SK-N-SH (cell line): ENCODE results near the gene PLD4. TPM values are rescaled to one million over a fixed set of nuclear protein-coding genes. Genes with fewer than 3 reads are reported as not detected.

Experiments used
- CTCF ChIA-PET: fragments of 300-600, 350-600 bp; formaldehyde crosslinking; extraction: SDS; loops from one replicate; lab custom pipeline; 2021; lab: Yijun Ruan, JAX
- POLR2A ChIA-PET: fragments of 350-600 bp; sonication (Branson Sonifier 250); formaldehyde crosslinking; extraction: SDS; loops from one replicate; lab custom pipeline; 2020; ENCODE audit warnings: antibody characterized with exemption, inconsistent platforms; lab: Yijun Ruan, JAX
- DNase-seq: peaks from one replicate; pipeline ENCODE4 v3.0.0; 2012
- H2AFZ ChIP-seq: fragments of 200-600 bp; sonication (generic); 2 replicates; pipeline ENCODE4 v1.8.1; 2016; ENCODE audit warnings: antibody characterized with exemption, mild to moderate bottlenecking, low read depth
- H3F3A ChIP-seq: fragments of 200-600 bp; sonication (generic); replicated peaks from 2 replicates; pipeline ENCODE3; 2016; ENCODE audit warnings: antibody characterized with exemption, mild to moderate bottlenecking; ENCODE audit not compliant: insufficient read depth
- H3K27ac ChIP-seq, 2 experiments: fragments of 200-500 bp in 1 of 2; fragments of 200-600 bp in 1 of 2; sonication (Bioruptor generic) in 1 of 2; sonication (generic), shearing (Covaris generic) in 1 of 2; 2 replicates each; pipeline versions ENCODE4 v1.5.1 to v1.6.1; 2014 to 2016; ENCODE audit warnings: low read depth in 2 of 2, inconsistent platforms in 1 of 2, low read length in 1 of 2, mild to moderate bottlenecking in 1 of 2, mixed read lengths in 1 of 2
- H3K27me3 ChIP-seq: fragments of 200-600 bp; sonication (generic), shearing (Covaris generic); 2 replicates; pipeline ENCODE4 v1.6.1; 2016; ENCODE audit warnings: mixed run types; ENCODE audit not compliant: insufficient read depth
- H3K36me3 ChIP-seq, 2 experiments: fragments of 200-500 bp in 1 of 2; fragments of 200-600 bp in 1 of 2; sonication (Bioruptor generic) in 1 of 2; sonication (generic) in 1 of 2; replicated peaks in 1 of 2; 2 replicates each; pipeline versions ENCODE3 to v1.5.1; 2014 to 2016; ENCODE audit warnings: low read length in 1 of 2, mild to moderate bottlenecking in 1 of 2; ENCODE audit not compliant: insufficient read depth in 2 of 2, control insufficient read depth in 1 of 2
- H3K4me1 ChIP-seq, 2 experiments: fragments of 200-500 bp in 1 of 2; fragments of 200-600 bp in 1 of 2; sonication (Bioruptor generic) in 1 of 2; sonication (generic), shearing (Covaris generic) in 1 of 2; 2 replicates each; pipeline versions ENCODE4 v1.5.1 to v1.6.1; 2014 to 2016; ENCODE audit warnings: low read depth in 1 of 2, low read length in 1 of 2, mixed run types in 1 of 2; ENCODE audit not compliant: insufficient read depth in 2 of 2, control insufficient read depth in 1 of 2
- H3K4me2 ChIP-seq: fragments of 200-600 bp; sonication (generic), shearing (Covaris generic); 2 replicates; pipeline ENCODE4 v1.6.1; 2017; ENCODE audit warnings: mixed run types
- H3K4me3 ChIP-seq, 2 experiments: fragments of 200-500 bp in 1 of 2; fragments of 200-600 bp in 1 of 2; sonication (Bioruptor generic) in 1 of 2; sonication (generic), shearing (Covaris generic) in 1 of 2; 2 replicates each; pipeline versions ENCODE4 v1.5.1 to v1.8.1; 2014 to 2016; ENCODE audit warnings: low read depth in 2 of 2, inconsistent platforms in 1 of 2, low read length in 1 of 2, mild to moderate bottlenecking in 1 of 2, mixed read lengths in 1 of 2, moderate library complexity in 1 of 2
- H3K79me2 ChIP-seq: fragments of 200-600 bp; sonication (generic); 2 replicates; pipeline ENCODE4 v1.8.1; 2017; ENCODE audit warnings: mild to moderate bottlenecking; ENCODE audit not compliant: insufficient read depth
- H3K9ac ChIP-seq: fragments of 200-600 bp; sonication (generic); 2 replicates; pipeline ENCODE4 v1.6.1; 2017; ENCODE audit warnings: mixed run types
- H3K9me2 ChIP-seq: fragments of 200-600 bp; sonication (generic); 2 replicates; pipeline ENCODE4 v1.6.1; 2017; ENCODE audit warnings: mixed run types
- H3K9me3 ChIP-seq: fragments of 200-600 bp; sonication (generic); 2 replicates; pipeline ENCODE4 v1.6.1; 2017; ENCODE audit warnings: mixed run types, mild to moderate bottlenecking, moderate library complexity
- H4K20me1 ChIP-seq: fragments of 200-600 bp; sonication (generic); 2 replicates; pipeline ENCODE4 v1.6.1; 2017; ENCODE audit warnings: mild to moderate bottlenecking, mixed run types; ENCODE audit not compliant: insufficient read depth
- CHD2 ChIP-seq: fragments of 150-350 bp; IDR thresholded peaks from 2 replicates; pipeline ENCODE4 v1.6.1; 2018; ENCODE audit warnings: low read length; ENCODE audit not compliant: partially characterized antibody
- ELF1 ChIP-seq: IDR thresholded peaks from 2 replicates; pipeline ENCODE4 v1.4.0; 2012
- FOSL2 ChIP-seq: IDR thresholded peaks from 2 replicates; pipeline ENCODE4 v1.4.0; 2012; ENCODE audit warnings: low read depth, mild to moderate bottlenecking, moderate library complexity, borderline replicate concordance
- GABPA ChIP-seq: IDR thresholded peaks from 2 replicates; pipeline ENCODE4 v1.4.0; 2012; ENCODE audit warnings: low read depth, mild to moderate bottlenecking
- GATA2 ChIP-seq: sonication (generic); formaldehyde crosslinking; IDR thresholded peaks from 2 replicates; pipeline ENCODE4 v1.5.0; 2020; ENCODE audit warnings: mild to moderate bottlenecking, missing genetic modification reagents
- NFIC ChIP-seq: IDR thresholded peaks from 2 replicates; pipeline ENCODE4 v1.4.0; 2012; ENCODE audit warnings: borderline replicate concordance
- NRF1 ChIP-seq: IDR thresholded peaks from 2 replicates; pipeline ENCODE4 v1.6.1; 2012; ENCODE audit warnings: low read depth, mild to moderate bottlenecking, low read length
- RCOR1 ChIP-seq: fragments of 150-350 bp; IDR thresholded peaks from 2 replicates; pipeline ENCODE4 v1.6.1; 2017; ENCODE audit warnings: antibody characterized with exemption, low read length
- TCF12 ChIP-seq: IDR thresholded peaks from 2 replicates; pipeline ENCODE4 v1.4.0; 2012
- WGBS: methylation state at CpG from one replicate; pipeline ENCODE4 v1.1.6; 2017; ENCODE audit warnings: low lambda C conversion rate; 5-methylcytosine and 5-hydroxymethylcytosine counted together
- polyA plus RNA-seq, 3 experiments: library from polyadenylated mRNA; depleted of rRNA; stranded (reverse); fragments of >200 nt; gene quantifications; 2 replicates each; pipeline ENCODE4 v1.2.3, GENCODE V29; 2012
- TF ChIP-seq, protein P1 (sequence below): IDR thresholded peaks from 2 replicates; pipeline ENCODE4 v1.4.0; 2012; ENCODE audit warnings: low read depth, borderline replicate concordance
- TF ChIP-seq, protein P2 (sequence below): fragments of 150-350 bp; IDR thresholded peaks from 2 replicates; pipeline ENCODE4 v1.6.1; 2017; ENCODE audit warnings: antibody characterized with exemption, low read length, low read depth, borderline replicate concordance

The PLD4 gene
- polyA plus RNA-seq, 1 of the 3 experiments (the other 2 are of a cell fraction), result 0.02 TPM

DNA sequence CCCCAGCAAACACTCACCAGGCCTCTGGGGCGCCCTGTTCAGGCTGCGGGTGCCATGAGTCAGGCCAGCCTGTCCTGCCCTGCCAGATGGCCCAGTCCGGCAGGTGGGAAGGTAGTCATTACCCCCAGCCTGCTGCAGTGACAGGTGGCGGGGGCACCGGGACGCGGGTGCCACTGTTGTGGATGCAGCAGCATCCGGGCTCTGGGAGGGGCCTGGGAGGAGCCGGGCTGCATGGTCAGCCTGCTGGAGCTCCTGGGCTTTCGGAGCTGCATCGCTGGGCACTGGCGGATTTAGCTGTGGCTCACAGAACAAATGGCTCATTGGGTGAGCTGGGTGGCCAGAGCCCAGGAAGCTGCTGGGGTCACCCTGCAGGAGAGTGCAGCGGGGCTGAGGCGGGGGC, 46.1 kb upstream of the PLD4 start:
- peaks cover 0 to 30% of the 10 kb centered on the region in 2 experiments; a peak in 1 of 4 replicates for H3K4me1 ChIP-seq
- no peak overlapping the region for H3K9ac ChIP-seq
- TF ChIP-seq CHD2 (no peak), TCF12 (no peak), GABPA (no peak), FOSL2 (no peak), NFIC (no peak), RCOR1 (no peak), NRF1 (no peak), ELF1 (no peak), GATA2 (no peak)
- TF ChIP-seq, protein P1, sequence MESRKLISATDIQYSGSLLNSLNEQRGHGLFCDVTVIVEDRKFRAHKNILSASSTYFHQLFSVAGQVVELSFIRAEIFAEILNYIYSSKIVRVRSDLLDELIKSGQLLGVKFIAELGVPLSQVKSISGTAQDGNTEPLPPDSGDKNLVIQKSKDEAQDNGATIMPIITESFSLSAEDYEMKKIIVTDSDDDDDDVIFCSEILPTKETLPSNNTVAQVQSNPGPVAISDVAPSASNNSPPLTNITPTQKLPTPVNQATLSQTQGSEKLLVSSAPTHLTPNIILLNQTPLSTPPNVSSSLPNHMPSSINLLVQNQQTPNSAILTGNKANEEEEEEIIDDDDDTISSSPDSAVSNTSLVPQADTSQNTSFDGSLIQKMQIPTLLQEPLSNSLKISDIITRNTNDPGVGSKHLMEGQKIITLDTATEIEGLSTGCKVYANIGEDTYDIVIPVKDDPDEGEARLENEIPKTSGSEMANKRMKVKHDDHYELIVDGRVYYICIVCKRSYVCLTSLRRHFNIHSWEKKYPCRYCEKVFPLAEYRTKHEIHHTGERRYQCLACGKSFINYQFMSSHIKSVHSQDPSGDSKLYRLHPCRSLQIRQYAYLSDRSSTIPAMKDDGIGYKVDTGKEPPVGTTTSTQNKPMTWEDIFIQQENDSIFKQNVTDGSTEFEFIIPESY, result no peak
- TF ChIP-seq, protein P2, sequence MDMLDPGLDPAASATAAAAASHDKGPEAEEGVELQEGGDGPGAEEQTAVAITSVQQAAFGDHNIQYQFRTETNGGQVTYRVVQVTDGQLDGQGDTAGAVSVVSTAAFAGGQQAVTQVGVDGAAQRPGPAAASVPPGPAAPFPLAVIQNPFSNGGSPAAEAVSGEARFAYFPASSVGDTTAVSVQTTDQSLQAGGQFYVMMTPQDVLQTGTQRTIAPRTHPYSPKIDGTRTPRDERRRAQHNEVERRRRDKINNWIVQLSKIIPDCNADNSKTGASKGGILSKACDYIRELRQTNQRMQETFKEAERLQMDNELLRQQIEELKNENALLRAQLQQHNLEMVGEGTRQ, result no peak
- WGBS, result 93% methylated on average over 3 of the region's 14 CpGs
- POLR2A ChIA-PET, result interaction anchor here (1.0 kb wide), 1 partner anchor 16 kb away, joined by 3 read pairs; no protein-coding TSS in a partner anchor
- no peaks in the 10 kb centered on the region for H3K9me2 ChIP-seq
- H3K36me3 ChIP-seq, result peaks cover 0 to 14% of the 10 kb centered on the region in 2 experiments
- H3F3A ChIP-seq, result no peaks in the 10 kb centered on the region
- no peak for DNase-seq
- H3K79me2 ChIP-seq, result peaks cover 9% of the 10 kb centered on the region
- H2AFZ ChIP-seq, result no peak overlapping the region
- H3K9me3 ChIP-seq, result no peaks in the 10 kb centered on the region
- CTCF ChIA-PET, result interaction anchor here (0.6 to 1.3 kb wide), 4 partner anchors 12 to 110 kb away, joined by 4 to 6 read pairs (median 4); no protein-coding TSS in a partner anchor
- H4K20me1 ChIP-seq, result peaks cover 38% of the 10 kb centered on the region
- no peak overlapping the region for H3K27ac ChIP-seq
- H3K4me3 ChIP-seq, result no peak overlapping the region
- no peak overlapping the region for H3K4me2 ChIP-seq
- no peaks in the 10 kb centered on the region for H3K27me3 ChIP-seq

DNA sequence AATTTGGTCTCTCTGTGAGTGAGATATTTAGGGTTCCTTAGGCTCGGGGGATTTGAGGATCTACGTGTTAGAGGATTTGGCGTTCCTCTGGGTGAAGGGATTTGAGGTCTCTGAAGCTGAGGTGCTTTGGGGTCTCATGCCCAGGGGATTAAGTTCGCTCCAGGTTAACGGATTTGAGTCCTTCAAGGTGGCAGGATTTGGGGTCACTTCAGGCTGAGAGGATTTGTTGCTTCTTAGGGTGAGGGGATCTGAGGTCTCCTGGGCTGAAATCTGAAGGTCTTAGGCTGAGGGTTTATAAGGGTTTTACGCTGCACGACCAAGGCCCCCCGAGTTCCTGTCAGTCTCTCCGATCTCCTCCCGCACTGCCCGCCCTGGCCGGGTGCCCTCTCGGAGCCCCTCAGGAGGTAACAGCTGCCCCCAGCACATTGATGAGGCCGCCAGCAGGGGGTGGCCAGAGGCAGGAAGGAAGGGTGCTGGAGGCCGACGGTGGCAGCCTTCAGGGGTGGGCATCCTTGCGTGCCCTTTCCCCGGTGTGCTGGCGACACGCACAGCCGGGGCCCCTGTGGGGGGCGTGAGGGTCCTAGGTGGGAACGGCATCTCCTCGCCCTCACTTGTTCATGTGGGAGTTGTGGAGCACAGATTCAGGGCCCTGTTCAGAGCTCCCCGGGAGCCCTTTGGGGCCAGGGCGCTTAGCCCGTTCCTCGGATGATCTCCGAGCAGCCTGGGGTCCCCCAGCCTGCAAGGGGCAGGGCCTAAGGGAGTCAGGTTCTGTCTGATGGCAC, 45.3 kb upstream of the PLD4 start:
- Histone ChIP-seq H3K27me3 (no peaks in the 10 kb centered on the region), H4K20me1 (peaks cover 30% of the 10 kb centered on the region)

More for the DNA sequence above, 45.3 kb upstream of the PLD4 start:
- no peak for TF ChIP-seq FOSL2
- H3K36me3 ChIP-seq, result peaks cover 0 to 19% of the 10 kb centered on the region in 2 experiments
- ChIA-PET CTCF (interaction anchor here (0.6 to 1.3 kb wide), 4 partner anchors 13 to 1514 kb away, joined by 4 to 6 read pairs (median 4); no protein-coding TSS in a partner anchor), POLR2A (interaction anchor here (1.0 kb wide), 1 partner anchor 15 kb away, joined by 3 read pairs; no protein-coding TSS in a partner anchor)
- DNase-seq, result no peak
- H3K4me2 ChIP-seq, result no peak overlapping the region
- peaks cover 0 to 30% of the 10 kb centered on the region in 2 experiments; a peak in 1 of 4 replicates for H3K4me1 ChIP-seq
- no peaks in the 10 kb centered on the region for H3K9me2 ChIP-seq
- H3K79me2 ChIP-seq, result peaks cover 9% of the 10 kb centered on the region
- H3K27ac ChIP-seq, result no peak overlapping the region
- no peaks in the 10 kb centered on the region for H3F3A ChIP-seq
- H2AFZ ChIP-seq, result no peak overlapping the region
- H3K9ac ChIP-seq, result no peak overlapping the region
- 90% methylated on average over 19 of the region's 29 CpGs for WGBS
- no peaks in the 10 kb centered on the region for H3K9me3 ChIP-seq
- H3K4me3 ChIP-seq, result no peak overlapping the region
